ENCODE results near the gene SLC25A4.
A peak's percentile ranks its signal among the peaks of the same experiment; 100 is the strongest.

Gene SLC25A4

GRCh38 chr4:185179488-185179887, 36.4 kb downstream of the SLC25A4 start:
- DNase-seq (ENCODE audit: low read depth): no peak
- H3K4me3 ChIP-seq (ENCODE audit: low read length): no peak overlapping the region
- TF ChIP-seq, protein P1, sequence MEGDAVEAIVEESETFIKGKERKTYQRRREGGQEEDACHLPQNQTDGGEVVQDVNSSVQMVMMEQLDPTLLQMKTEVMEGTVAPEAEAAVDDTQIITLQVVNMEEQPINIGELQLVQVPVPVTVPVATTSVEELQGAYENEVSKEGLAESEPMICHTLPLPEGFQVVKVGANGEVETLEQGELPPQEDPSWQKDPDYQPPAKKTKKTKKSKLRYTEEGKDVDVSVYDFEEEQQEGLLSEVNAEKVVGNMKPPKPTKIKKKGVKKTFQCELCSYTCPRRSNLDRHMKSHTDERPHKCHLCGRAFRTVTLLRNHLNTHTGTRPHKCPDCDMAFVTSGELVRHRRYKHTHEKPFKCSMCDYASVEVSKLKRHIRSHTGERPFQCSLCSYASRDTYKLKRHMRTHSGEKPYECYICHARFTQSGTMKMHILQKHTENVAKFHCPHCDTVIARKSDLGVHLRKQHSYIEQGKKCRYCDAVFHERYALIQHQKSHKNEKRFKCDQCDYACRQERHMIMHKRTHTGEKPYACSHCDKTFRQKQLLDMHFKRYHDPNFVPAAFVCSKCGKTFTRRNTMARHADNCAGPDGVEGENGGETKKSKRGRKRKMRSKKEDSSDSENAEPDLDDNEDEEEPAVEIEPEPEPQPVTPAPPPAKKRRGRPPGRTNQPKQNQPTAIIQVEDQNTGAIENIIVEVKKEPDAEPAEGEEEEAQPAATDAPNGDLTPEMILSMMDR (conservative IDR thresholded peaks at IDR 0.05; ENCODE audit: low read depth, low read length): no peak

DNA sequence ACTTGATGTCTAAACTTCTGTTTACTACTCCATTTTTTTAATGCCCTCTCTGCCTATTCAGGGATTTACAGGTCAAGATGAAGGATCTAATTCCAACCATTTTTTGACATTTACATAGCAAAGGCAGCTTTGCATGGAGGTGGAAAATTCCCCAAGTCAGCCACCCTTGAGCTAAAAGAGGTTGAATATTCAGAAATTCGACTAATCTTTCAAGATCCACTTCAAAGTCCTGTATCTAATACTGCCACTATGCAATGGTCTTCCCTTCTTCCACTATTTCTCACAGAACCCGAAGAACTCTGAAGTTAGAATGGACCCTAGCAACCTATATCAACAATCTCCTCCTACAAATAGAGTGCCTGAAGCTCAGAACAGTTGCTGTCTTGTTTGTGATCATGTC, 39.2 kb downstream of the SLC25A4 start:
- TF ChIP-seq, protein P1 (conservative IDR thresholded peaks at IDR 0.05; ENCODE audit: low read depth, low read length): no peak
- no peak for DNase-seq (ENCODE audit: low read depth)
- no peak overlapping the region for H3K4me3 ChIP-seq (ENCODE audit: low read length)

DNA sequence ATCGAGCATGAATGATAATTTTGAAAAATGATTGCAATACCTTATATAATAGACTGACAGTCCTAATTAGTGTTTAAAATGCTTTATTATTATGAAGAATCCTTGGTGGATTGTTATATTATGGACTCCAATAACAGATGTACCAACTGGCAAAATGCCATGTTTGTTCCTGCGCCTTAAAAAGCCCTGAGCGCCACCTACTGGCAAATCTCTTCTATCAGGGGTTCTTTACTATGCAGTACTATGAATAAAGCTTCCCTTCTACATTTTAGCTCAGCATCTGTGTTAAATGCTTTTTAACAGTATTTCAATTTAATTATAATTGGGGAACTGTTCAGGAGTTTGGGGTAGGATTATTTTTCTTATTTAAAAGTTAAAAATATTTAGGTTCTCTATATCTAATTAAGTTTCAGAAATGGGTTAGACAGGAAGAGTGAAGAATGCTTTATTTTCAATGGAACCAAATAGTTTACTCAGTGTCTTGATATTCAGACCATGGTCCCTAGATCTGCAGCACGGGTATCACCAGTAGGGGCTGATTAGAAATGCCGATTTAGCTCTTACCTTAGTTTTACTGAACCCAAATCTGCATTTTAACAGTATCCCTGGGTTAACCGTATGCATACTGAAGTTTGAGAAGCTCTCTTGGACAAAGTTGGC, 40.7 kb downstream of the SLC25A4 start:
- DNase-seq (ENCODE audit: low read depth): peak; percentile 67
- TF ChIP-seq, protein P1 (conservative IDR thresholded peaks at IDR 0.05; ENCODE audit: low read depth, low read length): peak; percentile 83
- H3K4me3 ChIP-seq (ENCODE audit: low read length): no peak overlapping the region

DNA sequence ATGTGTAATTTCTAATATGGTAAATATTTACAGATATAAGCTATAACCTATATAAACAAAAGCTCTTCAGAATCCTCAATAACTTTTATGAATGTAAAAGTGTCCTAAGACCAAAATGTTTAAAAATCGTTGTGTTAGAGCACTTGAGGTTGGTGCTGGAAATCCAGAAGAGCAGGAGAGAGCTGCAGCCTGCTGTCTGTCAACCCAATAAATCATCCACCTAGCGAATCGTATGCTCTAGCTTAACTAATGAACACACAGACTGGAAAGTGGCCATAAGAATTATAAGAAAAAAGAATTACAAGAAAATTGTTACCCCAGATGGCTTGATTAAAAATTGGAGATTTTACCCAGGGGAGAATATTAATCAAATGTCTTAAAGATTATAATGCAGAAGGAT, 43.7 kb downstream of the SLC25A4 start:
- no peak overlapping the region for H3K4me3 ChIP-seq (ENCODE audit: low read length)
- TF ChIP-seq, protein P1 (conservative IDR thresholded peaks at IDR 0.05; ENCODE audit: low read depth, low read length): no peak
- no peak for DNase-seq (ENCODE audit: low read depth)

GRCh38 chr4:185189606-185190305, 46.7 kb downstream of the SLC25A4 start:
- no peak overlapping the region for H3K4me3 ChIP-seq (ENCODE audit: low read length)
- no peak for DNase-seq (ENCODE audit: low read depth)
- TF ChIP-seq, protein P1 (conservative IDR thresholded peaks at IDR 0.05; ENCODE audit: low read depth, low read length): no peak

- TF ChIP-seq, protein P1 (conservative IDR thresholded peaks at IDR 0.05; ENCODE audit: low read depth, low read length): no peak
- no peak overlapping the region for H3K4me3 ChIP-seq (ENCODE audit: low read length)
- DNase-seq (ENCODE audit: low read depth): no peak
These were observed 47.3 kb downstream of the SLC25A4 start for GRCh38 chr4:185190306-185190856.

Measured in retinal pigment epithelial cell (primary cell).